Muscle of arm (tissue), 14 donors: ENCODE results near the gene CDY1. TPM values are rescaled to one million over a fixed set of nuclear protein-coding genes. Genes with fewer than 3 reads are reported as not detected.
"Not testable (repeated sequence)": the region's sequence is repeated elsewhere in the genome, so short reads cannot be mapped to it uniquely, and the experiment has no call there.

Experiments
- DNase-seq: peaks from one replicate; pipeline ENCODE4 v3.0.0-alpha.2; 2013
- long read RNA-seq, 11 donors: transcript quantifications; one replicate each; lab custom pipeline, GENCODE V29; 2026
- polyA plus RNA-seq, 12 donors: library from polyadenylated mRNA; unstranded; fragments of 120-200 nt; gene quantifications; one replicate each; pipeline ENCODE4 v1.2.1, GENCODE V29; 2013; ENCODE audit not compliant: insufficient read length in 12 of 12

The CDY1 gene
- polyA plus RNA-seq: not detected
- long read RNA-seq, donor 1: 0 reads
- long read RNA-seq, donor 2: 0 reads
- long read RNA-seq, donor 3: 0 reads
- long read RNA-seq, donor 4: 0 reads
- long read RNA-seq, donor 5: 0 reads
- long read RNA-seq, donor 6: 0 reads
- long read RNA-seq, donor 7: 0 reads
- long read RNA-seq, donor 8: 0 reads
- long read RNA-seq, donor 9: 0 reads
- long read RNA-seq, donor 10: 0 reads
- long read RNA-seq, donor 11: 0 reads

- not testable (repeated sequence) for DNase-seq
These were observed at the start of gene CDY1 for GRCh38 chrY:25621817-25622216. TSS of gene CDY1 (plus strand) at chrY:25622117. CDS start at chrY:25622443, 326 bp downstream.

- DNase-seq: not testable (repeated sequence)
These were observed 28.6 kb upstream of the CDY1 start for GRCh38 chrY:25593336-25593735.

- DNase-seq: not testable (repeated sequence)
These were observed 1.7 kb upstream of the CDY1 start for GRCh38 chrY:25620209-25620608.

- not testable (repeated sequence) for DNase-seq
These were observed 4.6 kb downstream of the CDY1 start for GRCh38 chrY:25626524-25626923.

- DNase-seq: not testable (repeated sequence)
These were observed 8.6 kb downstream of the CDY1 start for GRCh38 chrY:25630383-25631112.

GRCh38 chrY:25639852-25640251, 17.9 kb downstream of the CDY1 start:
- DNase-seq: not testable (repeated sequence)

GRCh38 chrY:25643024-25643915, 21.4 kb downstream of the CDY1 start:
- not testable (repeated sequence) for DNase-seq
